Mesenchymal stem cell (in vitro differentiated cells and primary cell): ENCODE results near the gene EP400.

Experiments used
- DNase-seq: peaks from one replicate; pipeline ENCODE4 v3.0.0-alpha.2; 2013
- H2AFZ ChIP-seq: one replicate; pipeline ENCODE4 v1.6.1; 2013; ENCODE audit warnings: low read depth, mild to moderate bottlenecking, control low read depth, inconsistent platforms, low read length, moderate library complexity
- H2AK5ac ChIP-seq: 2 replicates; pipeline ENCODE4 v1.6.1; 2013; ENCODE audit warnings: low read length, moderate library complexity, mild to moderate bottlenecking, inconsistent platforms; ENCODE audit not compliant: severe bottlenecking
- H2BK120ac ChIP-seq: one replicate; pipeline ENCODE4 v1.6.1; 2013; ENCODE audit warnings: low read depth, mild to moderate bottlenecking, inconsistent platforms, low read length, moderate library complexity
- H2BK12ac ChIP-seq, 2 experiments: one replicate each; pipeline ENCODE4 v1.6.1; 2013; ENCODE audit warnings: inconsistent platforms in 2 of 2, low read length in 2 of 2, mild to moderate bottlenecking in 2 of 2, moderate library complexity in 2 of 2, control low read depth in 1 of 2
- H2BK15ac ChIP-seq: one replicate; pipeline ENCODE4 v1.6.1; 2013; ENCODE audit warnings: mild to moderate bottlenecking, low read depth, inconsistent platforms; ENCODE audit not compliant: poor library complexity, severe bottlenecking
- H2BK5ac ChIP-seq: 2 replicates; pipeline ENCODE4 v1.6.1; 2013; ENCODE audit warnings: low read depth, mild to moderate bottlenecking, low read length, control low read depth, inconsistent platforms; ENCODE audit not compliant: poor library complexity, severe bottlenecking
- H3K14ac ChIP-seq, 2 experiments: one replicate each; pipeline ENCODE4 v1.6.1; 2013; ENCODE audit warnings: inconsistent platforms in 2 of 2, low read length in 2 of 2, control low read depth in 1 of 2, mild to moderate bottlenecking in 1 of 2, moderate library complexity in 1 of 2
- H3K18ac ChIP-seq, 2 experiments: one replicate each; pipeline ENCODE4 v1.6.1; 2013; ENCODE audit warnings: inconsistent platforms in 2 of 2, low read length in 2 of 2, control low read depth in 1 of 2, low read depth in 1 of 2, mild to moderate bottlenecking in 1 of 2
- H3K23ac ChIP-seq, 2 experiments: one replicate each; pipeline ENCODE4 v1.6.1; 2013; ENCODE audit warnings: inconsistent platforms in 2 of 2, low read length in 2 of 2, mild to moderate bottlenecking in 2 of 2, moderate library complexity in 2 of 2, control low read depth in 1 of 2
- H3K27ac ChIP-seq: 2 replicates; pipeline ENCODE4 v1.5.1; 2013; ENCODE audit warnings: mild to moderate bottlenecking, moderate library complexity, low read length, control low read depth, inconsistent platforms; ENCODE audit not compliant: poor library complexity, severe bottlenecking
- H3K27me3 ChIP-seq, 2 experiments: 2 replicates each; pipeline versions ENCODE4 v1.6.1 to v1.7.0; 2013; ENCODE audit warnings: low read length in 2 of 2, mild to moderate bottlenecking in 2 of 2, moderate library complexity in 2 of 2, control low read depth in 1 of 2, inconsistent platforms in 1 of 2; ENCODE audit not compliant: control insufficient read depth in 1 of 2, insufficient read depth in 1 of 2
- H3K36me3 ChIP-seq, 2 experiments: 2 replicates each; pipeline versions ENCODE4 v1.6.1 to v1.7.0; 2013; ENCODE audit warnings: low read length in 2 of 2, control low read depth in 1 of 2, inconsistent platforms in 1 of 2, low read depth in 1 of 2, mild to moderate bottlenecking in 1 of 2; ENCODE audit not compliant: insufficient read depth in 2 of 2, control insufficient read depth in 1 of 2
- H3K4ac ChIP-seq, 2 experiments: one replicate each; pipeline ENCODE4 v1.6.1; 2013; ENCODE audit warnings: inconsistent platforms in 2 of 2, low read length in 2 of 2, mild to moderate bottlenecking in 2 of 2, moderate library complexity in 2 of 2, control low read depth in 1 of 2, low read depth in 1 of 2
- H3K4me1 ChIP-seq: 2 replicates; pipeline ENCODE4 v1.6.1; 2013; ENCODE audit warnings: low read depth, low read length, control low read depth; ENCODE audit not compliant: control insufficient read depth, insufficient read depth
- H3K4me2 ChIP-seq: 2 replicates; pipeline ENCODE4 v1.6.1; 2013; ENCODE audit warnings: low read length, mild to moderate bottlenecking, inconsistent platforms; ENCODE audit not compliant: poor library complexity, severe bottlenecking
- H3K4me3 ChIP-seq, 2 experiments: 2 replicates each; pipeline versions ENCODE4 v1.5.1 to v1.7.0; 2013; ENCODE audit warnings: low read length in 2 of 2, mild to moderate bottlenecking in 2 of 2, control low read depth in 1 of 2, low read depth in 1 of 2; ENCODE audit not compliant: insufficient read depth in 1 of 2
- H3K79me1 ChIP-seq: replicated peaks from 2 replicates; pipeline ENCODE4 v1.6.1; 2013; ENCODE audit warnings: mild to moderate bottlenecking, control low read depth, low read length, inconsistent platforms; ENCODE audit not compliant: poor library complexity, severe bottlenecking
- H3K9ac ChIP-seq: 2 replicates; pipeline ENCODE4 v1.7.0; 2013; ENCODE audit warnings: mild to moderate bottlenecking, low read length, moderate library complexity
- H3K9me3 ChIP-seq: 2 replicates; pipeline ENCODE4 v1.7.0; 2013; ENCODE audit warnings: mild to moderate bottlenecking, low read length; ENCODE audit not compliant: control insufficient read depth
- H4K8ac ChIP-seq: one replicate; pipeline ENCODE4 v1.6.1; 2013; ENCODE audit warnings: inconsistent platforms, mild to moderate bottlenecking, low read length, moderate library complexity
- H4K91ac ChIP-seq: one replicate; pipeline ENCODE4 v1.6.1; 2013; ENCODE audit warnings: mild to moderate bottlenecking, low read length, inconsistent platforms
- WGBS: methylation state at CpG from one replicate; pipeline ENCODE4 v1.1.7; 2013; ENCODE audit warnings: mixed read lengths; 5-methylcytosine and 5-hydroxymethylcytosine counted together

EP400 gene

GRCh38 chr12:132067182-132067581 lies 117.4 kb downstream of the EP400 start:
- Histone ChIP-seq H2AFZ (no peak overlapping the region), H3K23ac (no peak overlapping the region), H3K14ac (no peak overlapping the region), H3K27me3 (no peaks in the 10 kb centered on the region), H4K91ac (no peak overlapping the region), H2BK5ac (no peak overlapping the region), H2BK120ac (no peak overlapping the region), H2BK15ac (no peak overlapping the region), H3K18ac (no peak overlapping the region), H3K9ac (no peak overlapping the region), H3K36me3 (peaks cover 88 to 96% of the 10 kb centered on the region in 2 experiments), H3K9me3 (no peaks in the 10 kb centered on the region), H3K4me1 (peaks cover 8% of the 10 kb centered on the region), H2BK12ac (no peak overlapping the region), H3K79me1 (peaks cover 63% of the 10 kb centered on the region), H3K4me2 (no peak overlapping the region), H2AK5ac (no peak overlapping the region), H3K27ac (no peak overlapping the region), H3K4ac (no peak overlapping the region), H4K8ac (no peak overlapping the region), H3K4me3 (no peak overlapping the region)
- no peak for DNase-seq
- WGBS, result 86% methylated on average over 7 of the region's 7 CpGs

GRCh38 chr12:132068250-132068649 lies 118.5 kb downstream of the EP400 start:
- H3K4me3 ChIP-seq, result no peak overlapping the region
- peaks cover 8% of the 10 kb centered on the region for H3K4me1 ChIP-seq
- H4K91ac ChIP-seq, result no peak overlapping the region
- no peak overlapping the region for H2AFZ ChIP-seq
- no peak overlapping the region for H3K14ac ChIP-seq
- no peaks in the 10 kb centered on the region for H3K27me3 ChIP-seq
- peaks cover 60% of the 10 kb centered on the region for H3K79me1 ChIP-seq
- H3K36me3 ChIP-seq, result peaks cover 77 to 94% of the 10 kb centered on the region in 2 experiments
- H3K4me2 ChIP-seq, result no peak overlapping the region
- no peaks in the 10 kb centered on the region for H3K9me3 ChIP-seq
- no peak overlapping the region for H2BK5ac ChIP-seq
- DNase-seq, result no peak
- no peak overlapping the region for H3K18ac ChIP-seq
- H2AK5ac ChIP-seq, result no peak overlapping the region
- H2BK120ac ChIP-seq, result no peak overlapping the region
- no peak overlapping the region for H3K27ac ChIP-seq
- WGBS, result over 99% methylated on average over 5 of the region's 5 CpGs
- H2BK15ac ChIP-seq, result no peak overlapping the region
- H3K4ac ChIP-seq, result no peak overlapping the region
- no peak overlapping the region for H2BK12ac ChIP-seq
- H3K23ac ChIP-seq, result no peak overlapping the region
- no peak overlapping the region for H3K9ac ChIP-seq
- no peak overlapping the region for H4K8ac ChIP-seq

GRCh38 chr12:132069336-132069985 lies 119.7 kb downstream of the EP400 start:
- Histone ChIP-seq H3K14ac (no peak overlapping the region), H3K23ac (no peak overlapping the region), H4K8ac (no peak overlapping the region), H2BK5ac (no peak overlapping the region), H3K9me3 (no peaks in the 10 kb centered on the region), H3K4me2 (no peak overlapping the region), H2BK120ac (no peak overlapping the region), H4K91ac (no peak overlapping the region), H3K4me3 (no peak overlapping the region), H2BK15ac (no peak overlapping the region), H3K4me1 (peaks cover 8% of the 10 kb centered on the region), H3K18ac (no peak overlapping the region), H3K36me3 (peaks cover 72 to 87% of the 10 kb centered on the region in 2 experiments), H3K79me1 (peaks cover 58% of the 10 kb centered on the region), H2BK12ac (peak overlapping the region in 1 of 2 experiments; percentile 31), H3K27me3 (no peaks in the 10 kb centered on the region), H3K9ac (no peak overlapping the region), H2AK5ac (no peak overlapping the region), H3K27ac (no peak overlapping the region), H3K4ac (no peak overlapping the region), H2AFZ (no peak overlapping the region)
- whole genome bisulfite sequencing, result over 99% methylated on average over 20 of the region's 26 CpGs
- no peak for DNase-seq

GRCh38 chr12:132070298-132070697 lies 120.6 kb downstream of the EP400 start:
- Histone ChIP-seq H3K9me3 (no peaks in the 10 kb centered on the region), H2BK120ac (no peak overlapping the region), H3K4me3 (no peak overlapping the region), H3K18ac (no peak overlapping the region), H3K27ac (no peak overlapping the region), H3K14ac (no peak overlapping the region), H3K23ac (no peak overlapping the region), H3K79me1 (peaks cover 54% of the 10 kb centered on the region), H4K8ac (no peak overlapping the region), H2BK15ac (no peak overlapping the region), H2BK12ac (no peak overlapping the region), H3K36me3 (peaks cover 71 to 87% of the 10 kb centered on the region in 2 experiments), H3K4ac (no peak overlapping the region), H3K4me1 (peaks cover 8% of the 10 kb centered on the region), H3K9ac (no peak overlapping the region), H3K27me3 (no peaks in the 10 kb centered on the region), H2AFZ (no peak overlapping the region), H4K91ac (no peak overlapping the region), H2BK5ac (no peak overlapping the region), H3K4me2 (no peak overlapping the region), H2AK5ac (no peak overlapping the region)
- 100% methylated on average over 6 of the region's 8 CpGs for WGBS
- no peak for DNase-seq
